Measurements from ENCODE around the gene GLIPR1. TPM values are rescaled to one million over a fixed set of nuclear protein-coding genes. Genes with fewer than 3 reads are reported as not detected.

The GLIPR1 gene
- total RNA-seq, 2 experiments from 2014 or later: 41.3 to 47.7 TPM

DNA sequence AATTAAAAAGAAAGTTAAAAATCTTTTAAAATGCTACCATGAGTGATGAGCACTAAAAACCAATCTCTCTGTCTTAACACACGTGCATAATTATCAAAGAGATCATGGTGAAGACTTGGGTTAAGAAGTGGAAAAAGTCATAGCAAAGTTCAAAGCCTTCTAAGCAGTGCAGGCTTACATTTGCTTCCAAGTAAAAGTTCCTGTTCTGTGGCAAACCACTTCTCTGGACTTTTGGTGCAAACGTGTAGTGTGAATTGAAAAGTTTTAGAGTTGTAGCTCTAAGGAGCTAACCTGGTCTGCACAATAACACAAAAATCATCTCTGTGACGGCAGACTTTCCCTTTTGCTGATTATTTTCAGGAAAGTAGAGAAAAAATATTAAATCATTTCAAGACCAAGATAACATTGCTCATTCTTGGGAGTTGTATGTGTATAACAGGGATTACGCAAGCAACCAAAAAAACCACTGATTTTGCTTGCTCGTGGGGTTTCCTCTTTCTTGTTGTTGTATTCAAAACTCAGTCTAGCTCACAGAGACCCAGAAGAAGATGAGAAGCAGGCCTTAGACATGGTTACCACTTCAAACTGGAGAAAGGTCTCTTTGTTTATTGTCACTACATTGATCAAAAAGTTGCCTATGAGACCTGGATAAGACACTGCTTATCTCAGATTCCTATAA is 2.3 kb upstream of the GLIPR1 start:
- DNase-seq (peak in 8 of 14 experiments; percentile 5 to 88 (median 47)), ATAC-seq (ENCODE audit: poor library complexity) (peak; percentile 62)
- Mint-ChIP-seq H3K9me3 (no peaks in the 10 kb centered on the region), H3K36me3 (ENCODE audit: low read depth) (peaks cover 28% of the 10 kb centered on the region), H3K27me3 (no peaks in the 10 kb centered on the region), H3K27ac (peak overlapping the region; percentile 95), H3K4me3 (peak overlapping the region; percentile 77), H3K4me1 (ENCODE audit: low read depth) (peaks cover 63% of the 10 kb centered on the region)
- Histone ChIP-seq H3K4me3 (ENCODE audit: low read length) (no peak overlapping the region), H3K27ac (ENCODE audit: low read depth in 1 of 2, low read length in 2 of 2) (peak overlapping the region; percentile 76 to 77), H3K36me3 (ENCODE audit: insufficient read depth, low read length) (no peaks in the 10 kb centered on the region), H3K4me1 (ENCODE audit: insufficient read depth, low read length) (peaks cover 33% of the 10 kb centered on the region), H3K27me3 (ENCODE audit: control insufficient read depth in 1 of 2, insufficient read depth in 2 of 2, low read length in 2 of 2) (no peaks in the 10 kb centered on the region), H3K9me3 (ENCODE audit: control insufficient read depth in 1 of 2, insufficient read depth in 1 of 2, low read length in 2 of 2) (no peaks in the 10 kb centered on the region)
- ChIA-PET POLR2A (interaction anchor here (0.5 to 2.1 kb wide), 6 partner anchors 16 to 143 kb away, joined by 3 to 12 read pairs (median 4); partner anchors contain the start of genes GLIPR1L1 and KRR1), CTCF (interaction anchor here (1.4 to 4.1 kb wide), 2 partner anchors 87 to 553 kb away, joined by 3 to 20 read pairs; partner anchors contain the start of genes GLIPR1L2 and PHLDA1)
- intact Hi-C loops (cut with DNase I, micrococcal nuclease): no loop called here
- TF ChIP-seq, protein P1, sequence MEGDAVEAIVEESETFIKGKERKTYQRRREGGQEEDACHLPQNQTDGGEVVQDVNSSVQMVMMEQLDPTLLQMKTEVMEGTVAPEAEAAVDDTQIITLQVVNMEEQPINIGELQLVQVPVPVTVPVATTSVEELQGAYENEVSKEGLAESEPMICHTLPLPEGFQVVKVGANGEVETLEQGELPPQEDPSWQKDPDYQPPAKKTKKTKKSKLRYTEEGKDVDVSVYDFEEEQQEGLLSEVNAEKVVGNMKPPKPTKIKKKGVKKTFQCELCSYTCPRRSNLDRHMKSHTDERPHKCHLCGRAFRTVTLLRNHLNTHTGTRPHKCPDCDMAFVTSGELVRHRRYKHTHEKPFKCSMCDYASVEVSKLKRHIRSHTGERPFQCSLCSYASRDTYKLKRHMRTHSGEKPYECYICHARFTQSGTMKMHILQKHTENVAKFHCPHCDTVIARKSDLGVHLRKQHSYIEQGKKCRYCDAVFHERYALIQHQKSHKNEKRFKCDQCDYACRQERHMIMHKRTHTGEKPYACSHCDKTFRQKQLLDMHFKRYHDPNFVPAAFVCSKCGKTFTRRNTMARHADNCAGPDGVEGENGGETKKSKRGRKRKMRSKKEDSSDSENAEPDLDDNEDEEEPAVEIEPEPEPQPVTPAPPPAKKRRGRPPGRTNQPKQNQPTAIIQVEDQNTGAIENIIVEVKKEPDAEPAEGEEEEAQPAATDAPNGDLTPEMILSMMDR (IDR thresholded peaks at IDR 0.05): no peak

DNA sequence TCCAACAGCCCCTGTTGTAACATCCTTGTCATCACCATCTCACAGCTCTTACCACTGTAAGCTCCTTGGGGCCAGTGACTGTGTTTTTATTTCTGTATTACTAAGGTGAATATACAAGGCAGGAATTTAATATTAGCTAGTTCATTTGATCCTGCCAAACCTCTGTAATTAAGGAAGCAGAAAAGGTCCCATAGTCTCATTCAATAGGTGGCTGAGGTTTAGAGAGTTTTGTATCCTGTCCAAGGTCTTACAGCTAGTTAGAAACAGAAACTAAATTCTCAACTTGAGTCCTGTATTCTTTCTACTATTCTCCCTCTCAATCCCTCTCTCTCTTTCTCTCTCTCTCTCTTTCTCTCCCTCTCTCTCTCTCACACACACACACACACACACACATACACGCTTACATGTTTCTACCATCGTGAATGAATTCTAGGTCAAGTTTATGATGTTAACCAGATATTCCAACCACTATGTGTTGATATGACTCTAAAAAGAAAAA is 543 bp upstream of the GLIPR1 start:
- intact Hi-C loops (cut with DNase I, micrococcal nuclease): loop anchor here (1.0 to 5.0 kb wide), 8 partner anchors 23 to 557 kb away; partner anchors contain the start of genes GLIPR1L2 (in 2 of the 2), CAPS2 (in 1 of the 2), GLIPR1L1 (in 1 of the 2) and KRR1 (in 1 of the 2)
- POLR2A ChIA-PET: interaction anchor here (0.7 to 3.1 kb wide), 18 partner anchors 8 to 1079 kb away, joined by 3 to 31 read pairs (median 4); partner anchors contain the start of genes CAPS2, GLIPR1L2, KRR1 and NAP1L1
- ATAC-seq (ENCODE audit: poor library complexity) (peak; percentile 21), DNase-seq (peak in 3 of 14 experiments; percentile 57 to 75 (median 65))
- H3K36me3 ChIP-seq (ENCODE audit: insufficient read depth, low read length): peaks cover 10% of the 10 kb centered on the region
- H3K4me1 ChIP-seq (ENCODE audit: insufficient read depth, low read length): peaks cover 48% of the 10 kb centered on the region
- peak overlapping the region; percentile 65 for H3K4me3 ChIP-seq (ENCODE audit: low read length)
- CTCF ChIA-PET: interaction anchor here (1.4 to 4.1 kb wide), 4 partner anchors 42 to 552 kb away, joined by 3 to 20 read pairs (median 5); partner anchors contain the start of genes GLIPR1L1, GLIPR1L2 and PHLDA1
- TF ChIP-seq, protein P1 (IDR thresholded peaks at IDR 0.05): no peak
- H3K27ac ChIP-seq (ENCODE audit: low read depth in 1 of 2, low read length in 2 of 2): peak overlapping the region; percentile 76 to 77
- H3K27ac Mint-ChIP-seq: peak overlapping the region; percentile 95
- H3K9me3 Mint-ChIP-seq: no peaks in the 10 kb centered on the region
- H3K27me3 ChIP-seq (ENCODE audit: control insufficient read depth in 1 of 2, insufficient read depth in 2 of 2, low read length in 2 of 2): no peaks in the 10 kb centered on the region
- H3K4me3 Mint-ChIP-seq: peak overlapping the region; percentile 95
- H3K36me3 Mint-ChIP-seq (ENCODE audit: low read depth): peaks cover 45% of the 10 kb centered on the region
- H3K9me3 ChIP-seq (ENCODE audit: control insufficient read depth in 1 of 2, insufficient read depth in 1 of 2, low read length in 2 of 2): no peaks in the 10 kb centered on the region
- H3K27me3 Mint-ChIP-seq: no peaks in the 10 kb centered on the region
- H3K4me1 Mint-ChIP-seq (ENCODE audit: low read depth): peaks cover 81% of the 10 kb centered on the region

DNA sequence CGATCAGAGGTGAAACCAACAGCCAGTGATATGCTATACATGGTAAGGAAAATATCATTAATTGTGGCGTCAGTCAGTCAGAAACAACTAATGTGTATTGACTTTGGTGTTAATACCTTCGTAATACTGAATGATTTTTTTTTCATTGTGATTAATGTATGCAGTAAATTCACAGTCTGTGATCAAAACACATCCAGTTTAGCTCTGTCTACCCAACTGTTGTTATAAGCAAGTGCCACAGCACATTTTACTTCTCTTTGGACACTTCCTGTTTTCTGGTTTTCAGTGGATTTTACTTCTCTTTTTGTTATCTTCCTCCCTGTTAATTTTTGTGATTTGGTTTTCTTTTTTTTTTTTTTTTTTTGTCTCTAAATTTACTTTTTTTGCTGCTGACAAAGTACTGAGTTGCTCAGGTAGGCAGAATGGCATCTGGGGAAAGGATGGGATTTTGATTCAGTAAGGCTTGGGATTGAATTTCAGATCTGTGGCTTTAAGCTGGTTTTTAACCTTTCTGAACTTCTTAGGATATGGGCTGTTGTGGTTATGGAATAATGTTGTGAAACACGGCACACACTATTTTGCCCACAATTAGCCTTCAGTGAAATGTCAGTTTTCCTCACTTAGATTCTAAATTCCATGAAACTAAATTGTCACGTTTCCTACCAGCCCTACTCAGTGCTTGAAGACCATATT is 604 bp downstream of the GLIPR1 start:
- Mint-ChIP-seq H3K27me3 (no peaks in the 10 kb centered on the region), H3K9me3 (no peaks in the 10 kb centered on the region), H3K4me1 (ENCODE audit: low read depth) (peaks cover 90% of the 10 kb centered on the region), H3K36me3 (ENCODE audit: low read depth) (peaks cover 48% of the 10 kb centered on the region), H3K4me3 (peak overlapping the region; percentile 95), H3K27ac (peak overlapping the region; percentile 95)
- peak; percentile 6 for ATAC-seq (ENCODE audit: poor library complexity)
- Histone ChIP-seq H3K4me3 (ENCODE audit: low read length) (peak overlapping the region; percentile 65), H3K9me3 (ENCODE audit: control insufficient read depth in 1 of 2, insufficient read depth in 1 of 2, low read length in 2 of 2) (no peaks in the 10 kb centered on the region), H3K27me3 (ENCODE audit: control insufficient read depth in 1 of 2, insufficient read depth in 2 of 2, low read length in 2 of 2) (no peaks in the 10 kb centered on the region), H3K36me3 (ENCODE audit: insufficient read depth, low read length) (peaks cover 16% of the 10 kb centered on the region), H3K4me1 (ENCODE audit: insufficient read depth, low read length) (peaks cover 53% of the 10 kb centered on the region), H3K27ac (ENCODE audit: low read depth in 1 of 2, low read length in 2 of 2) (peak overlapping the region; percentile 76 to 77)
- TF ChIP-seq, protein P1 (IDR thresholded peaks at IDR 0.05): no peak
- ChIA-PET CTCF (interaction anchor here (1.4 to 4.1 kb wide), 4 partner anchors 43 to 551 kb away, joined by 3 to 20 read pairs (median 5); partner anchors contain the start of genes GLIPR1L1, GLIPR1L2 and PHLDA1), POLR2A (interaction anchor here (0.8 to 3.1 kb wide), 17 partner anchors 9 to 1078 kb away, joined by 3 to 31 read pairs (median 4); partner anchors contain the start of genes CAPS2, GLIPR1L2, KRR1 and NAP1L1)
- peak in 1 of 14 experiments; percentile 53 for DNase-seq
- intact Hi-C loops (cut with DNase I, micrococcal nuclease): loop anchor here (2.0 to 5.0 kb wide), 7 partner anchors 24 to 556 kb away; partner anchors contain the start of genes CAPS2 (in 1 of the 2), GLIPR1L1 (in 1 of the 2), GLIPR1L2 (in 1 of the 2) and KRR1 (in 1 of the 2)

Measured in CD4-positive, alpha-beta T cell (primary cell).